ENCODE results near the gene FOLR3.
"Not testable (repeated sequence)": the region's sequence is repeated elsewhere in the genome, so short reads cannot be mapped to it uniquely, and the experiment has no call there.

Gene FOLR3

DNA sequence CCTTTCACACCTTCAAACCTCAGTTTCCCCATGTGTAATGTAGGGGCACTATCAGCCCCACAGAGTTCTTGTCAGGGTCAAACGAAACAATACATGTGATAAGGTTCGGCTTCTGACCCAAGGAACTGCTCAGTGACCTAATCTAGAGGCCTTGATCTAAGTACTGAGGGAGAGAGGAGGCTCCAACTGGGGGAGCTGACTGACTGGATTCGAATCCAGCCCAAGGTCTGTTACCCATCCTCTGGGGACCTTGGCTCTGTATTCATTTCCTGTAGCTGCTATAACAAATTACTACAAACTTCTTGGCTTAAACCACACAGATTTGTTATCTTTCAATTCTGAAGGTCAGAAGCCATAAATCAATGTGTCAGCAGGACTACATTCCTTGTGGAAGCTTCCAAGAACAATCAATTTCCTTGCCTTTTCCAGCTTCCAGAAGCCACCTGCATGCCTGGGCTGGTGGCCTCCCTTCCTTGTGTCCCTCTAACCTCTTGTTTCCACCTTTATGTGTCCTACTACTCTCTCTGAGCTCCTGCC, 12.3 kb upstream of the FOLR3 start:
- DNase-seq (ENCODE audit: low read depth) = no peak

DNA sequence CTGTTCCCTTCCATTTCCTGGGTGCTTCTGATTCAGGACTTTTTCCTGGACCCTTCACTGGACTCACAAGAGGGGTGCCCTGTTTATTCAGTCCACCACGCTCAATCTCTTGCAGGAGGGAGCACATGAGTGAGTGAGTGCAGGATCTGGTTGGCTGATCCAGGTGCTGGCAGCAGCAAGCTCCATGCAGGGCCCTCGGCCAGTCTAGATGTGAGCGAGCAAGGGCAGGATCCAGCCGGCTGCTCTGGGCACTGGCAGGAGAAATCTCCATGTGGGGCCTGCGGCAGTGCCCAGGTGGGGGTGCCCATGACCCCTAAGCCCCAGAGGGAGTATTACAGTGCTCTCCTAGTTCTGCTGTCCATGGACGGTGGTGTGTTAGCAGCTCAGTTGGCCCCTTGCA, 11.5 kb upstream of the FOLR3 start:
- no peak for DNase-seq (ENCODE audit: low read depth)

DNA sequence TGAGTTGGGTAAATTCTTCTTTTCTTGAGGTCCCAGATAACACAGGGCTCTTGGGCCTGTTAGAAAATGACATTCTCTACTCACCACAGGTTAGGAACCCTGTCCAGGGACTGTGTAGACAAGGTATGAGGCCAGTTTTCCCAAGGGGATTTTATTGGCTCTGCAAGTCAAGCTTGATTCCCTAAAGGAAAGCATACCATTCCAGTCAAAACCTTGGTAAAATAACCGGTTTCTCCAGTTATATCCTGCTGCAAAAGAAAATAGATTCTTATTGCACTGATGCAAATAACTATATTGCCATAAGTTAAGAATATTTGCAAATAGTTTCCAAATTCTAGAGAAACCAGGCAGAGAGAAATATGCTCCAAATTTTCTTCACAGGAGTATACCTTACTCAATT, 9.6 kb upstream of the FOLR3 start:
- no peak for DNase-seq (ENCODE audit: low read depth)

DNA sequence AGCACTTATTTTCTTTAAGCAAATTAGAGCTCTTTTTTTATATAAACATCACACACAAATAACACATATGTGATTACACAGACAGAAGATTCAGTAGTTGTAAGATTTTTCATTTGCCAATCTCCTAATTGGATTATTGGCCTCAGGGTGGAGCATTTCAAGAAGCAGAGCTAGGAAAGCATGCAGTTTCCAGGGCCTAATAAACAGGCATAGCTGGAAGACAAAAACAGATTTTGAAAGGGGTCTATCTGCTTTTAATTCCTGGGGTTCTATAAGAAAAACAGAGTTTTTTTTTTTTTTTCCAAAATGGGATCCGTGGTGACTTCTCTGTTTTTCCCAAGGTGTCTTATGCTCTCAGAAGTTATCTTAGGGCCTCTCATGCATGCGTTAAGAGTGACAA, 7.6 kb upstream of the FOLR3 start:
- DNase-seq (ENCODE audit: low read depth) = no peak

DNA sequence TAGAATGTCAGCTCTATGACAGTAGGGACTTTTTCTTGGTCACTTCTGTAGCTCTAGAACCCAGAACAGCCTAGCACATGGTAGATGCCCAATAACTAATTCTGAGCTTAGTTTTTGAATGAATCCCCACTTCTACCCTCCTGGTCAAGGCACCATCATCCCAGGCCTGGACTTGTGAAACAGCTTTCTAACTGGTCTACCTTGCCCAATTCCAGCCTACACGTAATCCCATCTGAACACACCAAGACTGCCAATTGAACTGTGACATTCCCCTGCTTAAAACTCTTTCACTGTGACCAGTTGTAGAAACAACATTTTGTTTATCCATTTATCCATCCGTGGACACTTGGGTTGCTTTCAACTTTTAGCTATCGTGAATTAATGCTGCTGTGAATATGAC, 6.1 kb upstream of the FOLR3 start:
- no peak for DNase-seq (ENCODE audit: low read depth)

DNA sequence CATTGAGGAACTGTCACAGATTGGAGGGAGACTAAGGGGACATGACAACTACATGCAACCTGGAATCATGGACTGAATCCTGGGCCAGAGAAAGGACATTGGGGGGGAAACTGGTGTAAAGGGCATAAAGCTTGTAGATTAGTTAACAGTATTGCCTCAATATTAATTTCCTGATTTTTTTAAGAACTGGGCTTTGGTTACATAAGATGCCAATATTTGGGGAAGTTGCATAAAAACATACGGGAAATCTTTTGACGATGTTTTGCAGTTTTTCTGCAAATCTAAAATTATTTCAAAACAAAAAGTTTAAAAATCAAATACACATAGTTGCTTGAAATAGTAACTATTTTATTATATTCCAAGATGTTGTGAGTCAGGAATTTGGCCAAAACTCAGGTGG, 2.9 kb upstream of the FOLR3 start:
- no peak for DNase-seq (ENCODE audit: low read depth)

DNA sequence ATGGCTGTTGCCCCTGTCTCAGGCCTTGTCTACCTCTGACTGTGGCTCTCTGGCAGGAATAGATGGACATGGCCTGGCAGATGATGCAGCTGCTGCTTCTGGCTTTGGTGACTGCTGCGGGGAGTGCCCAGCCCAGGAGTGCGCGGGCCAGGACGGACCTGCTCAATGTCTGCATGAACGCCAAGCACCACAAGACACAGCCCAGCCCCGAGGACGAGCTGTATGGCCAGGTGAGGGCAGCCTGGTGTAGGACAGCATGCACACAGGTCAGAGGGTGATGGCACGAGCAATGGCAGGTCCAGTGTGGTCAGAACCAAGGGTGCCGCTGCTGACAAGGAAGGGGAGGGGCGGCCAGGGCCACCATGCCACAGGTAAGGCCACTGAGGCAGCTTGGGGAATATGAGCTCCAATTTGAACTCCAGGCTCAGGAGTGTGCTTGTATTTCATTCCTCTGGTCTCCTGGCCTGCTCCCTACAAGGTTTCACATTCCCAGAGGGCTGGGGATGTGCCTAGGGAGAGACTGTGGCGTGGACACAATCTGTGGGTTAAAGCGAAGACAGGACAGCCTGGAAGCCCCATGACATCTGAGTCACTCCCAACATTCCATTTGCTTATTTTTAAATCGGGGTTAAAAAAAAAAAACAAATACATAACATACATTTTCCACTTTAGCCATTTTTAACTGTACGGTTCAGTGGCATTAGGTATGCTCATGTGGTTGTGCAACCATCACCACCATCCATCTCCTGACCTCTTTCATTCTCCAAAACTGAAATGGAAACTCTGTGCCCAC, 562 bp downstream of the FOLR3 start:
- DNase-seq (ENCODE audit: low read depth) = no peak

DNA sequence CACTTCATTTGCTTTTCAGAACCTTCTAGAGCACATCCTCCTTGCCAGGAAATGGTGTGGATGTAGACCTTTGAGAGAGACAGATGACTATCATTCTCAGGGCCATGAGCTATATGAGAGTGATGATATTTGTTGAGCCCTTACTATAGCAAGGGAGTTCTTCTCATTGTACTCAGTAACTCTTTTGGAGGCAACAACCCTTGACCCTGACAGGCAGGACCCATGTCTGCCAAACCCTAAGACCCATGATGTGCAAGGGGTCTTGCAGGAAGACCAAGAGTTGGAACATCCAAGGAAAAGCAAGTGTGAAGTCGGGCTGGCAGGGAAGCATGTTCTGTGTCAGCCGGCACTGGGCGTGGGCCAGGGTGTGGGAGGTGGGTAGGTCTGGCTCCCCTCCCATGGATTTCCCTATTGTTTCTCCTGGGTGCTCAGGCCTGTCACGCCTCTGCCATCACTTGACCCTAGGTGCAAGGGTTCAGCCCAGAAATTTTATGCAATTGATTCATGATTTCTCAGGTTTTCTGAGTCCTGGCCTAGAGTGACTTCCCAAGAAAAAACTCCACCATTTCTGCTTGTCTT, 1.2 kb downstream of the FOLR3 start:
- no peak for DNase-seq (ENCODE audit: low read depth)

DNA sequence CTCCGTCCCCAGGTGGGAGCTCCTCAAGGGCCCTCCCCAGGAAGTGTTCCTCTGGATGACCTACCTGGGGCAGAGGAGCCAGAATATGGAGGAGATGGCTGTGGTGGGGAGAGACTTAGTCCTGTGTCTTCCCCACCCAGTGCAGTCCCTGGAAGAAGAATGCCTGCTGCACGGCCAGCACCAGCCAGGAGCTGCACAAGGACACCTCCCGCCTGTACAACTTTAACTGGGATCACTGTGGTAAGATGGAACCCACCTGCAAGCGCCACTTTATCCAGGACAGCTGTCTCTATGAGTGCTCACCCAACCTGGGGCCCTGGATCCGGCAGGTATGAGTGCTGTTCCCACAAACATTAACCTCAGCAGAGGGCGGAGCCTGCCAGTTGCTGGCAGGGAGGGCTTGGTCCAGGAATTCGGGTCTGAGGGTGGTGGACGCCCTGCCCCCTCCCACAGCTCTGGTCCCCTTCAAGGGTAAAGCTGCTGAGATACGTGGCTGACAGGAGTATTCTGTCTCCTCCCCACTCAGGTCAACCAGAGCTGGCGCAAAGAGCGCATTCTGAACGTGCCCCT, 3.4 kb downstream of the FOLR3 start:
- no peak for DNase-seq (ENCODE audit: low read depth)

DNA sequence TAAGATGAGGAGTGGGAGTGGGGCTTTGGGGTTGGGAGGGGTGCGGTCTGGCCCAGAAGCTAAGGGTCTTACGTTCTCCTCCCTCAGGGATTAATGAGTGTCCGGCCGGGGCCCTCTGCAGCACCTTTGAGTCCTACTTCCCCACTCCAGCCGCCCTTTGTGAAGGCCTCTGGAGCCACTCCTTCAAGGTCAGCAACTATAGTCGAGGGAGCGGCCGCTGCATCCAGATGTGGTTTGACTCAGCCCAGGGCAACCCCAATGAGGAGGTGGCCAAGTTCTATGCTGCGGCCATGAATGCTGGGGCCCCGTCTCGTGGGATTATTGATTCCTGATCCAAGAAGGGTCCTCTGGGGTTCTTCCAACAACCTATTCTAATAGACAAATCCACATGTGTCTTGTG, 4.0 kb downstream of the FOLR3 start:
- DNase-seq (ENCODE audit: low read depth) = no peak

DNA sequence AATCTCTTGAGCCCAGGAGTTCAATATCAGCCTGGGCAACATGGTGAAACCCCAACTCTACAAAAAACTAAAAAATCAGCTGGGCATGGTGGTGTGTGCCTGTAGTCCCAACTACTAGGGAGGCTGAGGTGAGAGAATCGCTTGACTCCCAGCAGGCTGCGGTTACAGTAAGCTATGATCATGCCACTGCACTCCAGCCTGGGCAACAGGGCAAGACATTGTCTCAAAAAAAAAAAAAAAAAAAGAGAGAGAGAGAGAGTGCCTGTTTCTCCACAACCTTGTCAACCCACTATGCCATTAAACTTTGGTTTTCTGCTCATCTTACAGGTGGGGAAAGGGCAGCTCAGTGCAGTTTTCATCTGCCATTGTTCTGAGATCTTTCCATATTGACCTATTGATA, 5.1 kb downstream of the FOLR3 start:
- DNase-seq (ENCODE audit: low read depth) = no peak

DNA sequence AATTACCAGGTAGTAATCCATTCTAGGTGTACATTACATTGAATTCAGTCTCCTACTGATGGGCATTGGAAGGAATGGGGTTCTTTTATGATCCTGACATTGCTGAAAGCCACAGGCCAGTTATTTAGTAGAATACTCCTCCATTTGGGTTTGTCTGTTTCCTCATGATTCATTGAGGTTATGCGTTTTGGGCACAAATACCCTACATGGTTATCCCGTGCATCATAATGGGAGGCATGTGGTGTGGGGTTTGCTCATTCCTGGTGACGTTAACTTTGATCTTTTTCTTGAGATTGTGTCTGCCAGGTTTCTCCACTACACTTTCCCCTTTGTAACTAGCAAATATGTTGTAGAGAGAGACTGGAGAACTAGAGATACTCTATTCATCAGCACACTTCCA, 5.5 kb downstream of the FOLR3 start:
- DNase-seq (ENCODE audit: low read depth) = no peak

DNA sequence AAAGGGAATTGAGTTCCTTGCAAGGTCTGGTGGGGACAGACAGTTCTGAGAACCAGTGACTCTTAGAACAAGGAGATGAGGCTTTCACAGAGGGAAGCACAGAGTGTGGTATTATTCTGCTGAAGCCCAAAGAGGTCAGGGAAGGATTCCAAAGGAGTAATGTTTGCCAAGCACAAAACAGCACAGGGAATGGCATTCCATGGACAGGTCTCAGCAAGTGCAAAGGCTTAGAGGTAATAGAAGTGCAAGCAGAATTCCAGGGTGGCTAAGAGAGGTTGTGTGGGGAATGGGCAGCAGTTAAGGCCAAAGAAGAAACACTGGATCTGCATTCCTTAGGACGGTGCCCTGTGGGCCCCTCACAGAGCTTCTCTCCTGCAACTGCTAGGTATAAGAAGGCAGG, 6.6 kb downstream of the FOLR3 start:
- DNase-seq (ENCODE audit: low read depth) = not testable (repeated sequence)

DNA sequence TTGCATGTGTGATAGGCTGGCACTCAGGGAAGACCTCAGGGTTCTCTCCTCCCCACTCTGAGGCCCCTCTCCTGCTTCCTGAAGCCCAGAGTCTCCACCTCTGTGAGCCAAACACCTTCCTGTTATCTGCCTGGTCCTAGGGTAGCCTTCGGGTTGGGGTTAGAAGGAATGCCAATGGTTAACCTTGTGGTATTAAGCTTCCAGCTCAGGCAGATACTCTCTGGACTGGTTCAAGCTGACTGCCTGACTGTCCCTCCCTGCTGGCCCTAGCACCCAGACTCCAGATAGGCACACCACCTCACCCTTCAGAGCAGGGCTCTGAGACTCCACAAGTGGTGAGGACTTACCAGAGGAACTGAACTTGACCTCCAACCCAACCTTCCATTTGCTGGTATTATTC, 7.0 kb downstream of the FOLR3 start:
- not testable (repeated sequence) for DNase-seq (ENCODE audit: low read depth)

DNA sequence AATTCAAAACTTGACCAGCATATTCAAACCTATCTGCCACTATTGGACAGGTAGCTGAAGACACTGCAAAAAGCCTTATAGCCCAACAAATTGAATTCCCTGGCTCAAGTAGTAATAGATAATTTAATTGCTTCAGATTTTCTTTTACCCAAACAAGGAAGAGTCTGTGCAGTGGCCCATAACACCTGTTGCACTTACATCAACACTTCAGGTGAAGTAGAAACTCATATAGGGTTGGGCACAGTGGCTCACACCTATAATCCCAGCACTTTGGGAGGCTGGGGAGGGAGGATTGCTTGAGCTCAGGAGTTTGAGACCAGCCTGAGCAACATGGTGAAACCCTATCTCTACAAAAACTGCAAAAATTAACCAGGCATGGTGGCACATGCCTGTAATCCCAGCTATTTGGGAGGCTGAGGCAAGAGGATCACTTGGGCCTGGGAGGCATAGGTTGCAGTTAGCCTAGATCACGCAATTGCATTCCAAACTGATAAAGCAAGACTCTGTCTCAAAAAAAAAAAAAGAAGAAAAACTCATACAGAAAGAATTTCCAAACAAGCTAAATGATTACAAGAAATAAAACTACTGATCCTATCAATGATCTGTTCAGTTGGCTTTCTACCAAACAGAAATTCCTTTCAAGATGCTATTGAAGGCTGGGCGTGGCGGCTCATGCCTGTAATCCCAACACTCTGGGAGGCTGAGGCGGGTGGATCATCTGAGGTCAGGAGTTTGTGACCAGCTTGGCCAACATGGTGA, 9.5 kb downstream of the FOLR3 start:
- no peak for DNase-seq (ENCODE audit: low read depth)

DNA sequence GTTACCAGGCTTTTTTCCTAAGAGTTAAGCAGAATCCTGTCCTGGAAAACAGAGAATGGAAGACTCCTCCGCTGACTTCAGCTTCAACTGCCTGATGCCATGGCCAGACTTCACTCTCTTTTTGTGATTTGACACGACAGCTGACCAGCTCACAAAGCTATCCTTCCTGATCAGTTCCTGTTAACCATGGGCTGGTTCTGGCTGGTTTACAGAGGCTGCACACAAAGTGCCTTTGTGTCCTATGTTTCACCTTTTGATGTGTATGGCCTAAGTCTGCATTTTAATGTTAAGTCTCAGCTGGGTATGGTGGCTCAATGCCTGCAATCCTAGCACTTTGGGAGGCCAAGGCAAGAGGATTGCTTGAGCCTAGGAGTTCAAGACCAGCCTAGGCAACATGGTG, 11.1 kb downstream of the FOLR3 start:
- DNase-seq (ENCODE audit: low read depth) = no peak

DNA sequence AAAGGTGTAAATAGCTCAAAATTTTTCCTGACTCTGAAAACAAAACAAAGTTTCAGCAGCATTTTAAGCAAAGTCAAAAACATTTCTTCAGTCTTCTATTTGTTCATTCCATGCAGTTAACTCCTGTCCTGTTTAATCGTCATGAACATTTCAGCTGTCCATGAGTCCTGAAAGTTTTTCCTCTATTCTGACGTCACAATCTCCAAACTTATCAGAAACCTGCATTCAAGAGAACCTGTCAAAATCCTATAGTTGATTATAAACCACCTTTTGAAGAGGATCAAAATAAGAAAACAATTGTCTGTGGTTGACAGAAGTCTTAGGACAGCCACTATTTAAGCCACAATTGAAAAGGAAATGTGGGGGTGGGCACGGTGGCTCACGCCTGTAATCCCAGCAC, 15.4 kb downstream of the FOLR3 start:
- no peak for DNase-seq (ENCODE audit: low read depth)

DNA sequence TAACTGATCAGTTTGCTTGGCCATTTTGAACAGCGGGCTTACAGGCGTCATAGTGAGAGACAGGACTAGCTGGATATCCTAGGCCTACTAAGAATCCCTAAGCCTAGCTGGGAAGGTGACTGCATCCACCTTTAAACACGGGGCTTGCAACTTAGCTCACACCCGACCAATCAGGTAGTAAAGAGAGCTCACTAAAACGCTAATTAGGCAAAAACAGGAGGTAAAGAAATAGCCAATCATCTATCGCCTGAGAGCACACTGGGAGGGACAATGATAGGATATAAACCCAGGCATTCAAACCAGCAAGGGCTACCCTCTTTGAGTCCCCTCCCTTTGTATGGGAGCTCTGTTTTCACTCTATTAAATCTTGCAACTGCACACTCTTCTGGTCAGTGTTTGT, 18.3 kb downstream of the FOLR3 start:
- not testable (repeated sequence) for DNase-seq (ENCODE audit: low read depth)

DNA sequence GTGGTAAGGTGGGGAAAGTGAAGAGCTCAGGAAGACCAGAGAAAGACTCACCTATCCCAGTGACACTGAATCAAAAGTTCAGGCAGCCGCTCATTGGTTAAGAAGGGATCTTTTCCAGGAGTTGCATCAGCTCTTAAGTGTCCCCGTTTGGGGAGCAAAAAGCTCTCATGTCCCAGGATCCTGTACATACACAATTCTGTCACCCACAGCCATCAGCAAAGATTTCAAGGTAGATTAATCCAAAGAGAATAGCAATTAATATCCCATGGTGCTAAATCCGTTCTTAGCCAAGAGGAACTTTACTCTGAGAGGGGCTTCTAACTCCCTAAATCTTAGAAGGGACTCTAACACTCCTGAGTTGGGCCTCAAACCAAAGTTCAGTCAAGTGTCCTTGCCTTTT, 19.3 kb downstream of the FOLR3 start:
- DNase-seq (ENCODE audit: low read depth) = no peak

DNA sequence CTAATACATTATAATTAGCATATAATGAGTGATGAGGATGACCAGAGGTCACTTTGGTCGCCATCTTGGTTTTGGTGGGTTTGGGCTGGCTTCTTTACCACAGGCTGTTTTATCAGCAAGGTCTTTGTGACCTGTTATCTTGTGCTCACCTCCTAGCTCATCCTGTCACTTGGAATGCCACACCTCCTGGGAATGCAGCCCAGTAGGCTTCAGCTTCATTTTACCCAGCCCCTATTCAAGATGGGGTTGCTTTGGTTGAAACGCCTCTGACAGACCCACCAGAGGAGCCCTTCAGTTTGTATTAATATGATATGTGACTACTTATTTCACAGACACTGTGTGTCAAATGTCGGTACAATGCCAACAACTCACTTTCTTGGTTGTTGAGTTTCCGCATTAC, 20.2 kb downstream of the FOLR3 start:
- no peak for DNase-seq (ENCODE audit: low read depth)

DNA sequence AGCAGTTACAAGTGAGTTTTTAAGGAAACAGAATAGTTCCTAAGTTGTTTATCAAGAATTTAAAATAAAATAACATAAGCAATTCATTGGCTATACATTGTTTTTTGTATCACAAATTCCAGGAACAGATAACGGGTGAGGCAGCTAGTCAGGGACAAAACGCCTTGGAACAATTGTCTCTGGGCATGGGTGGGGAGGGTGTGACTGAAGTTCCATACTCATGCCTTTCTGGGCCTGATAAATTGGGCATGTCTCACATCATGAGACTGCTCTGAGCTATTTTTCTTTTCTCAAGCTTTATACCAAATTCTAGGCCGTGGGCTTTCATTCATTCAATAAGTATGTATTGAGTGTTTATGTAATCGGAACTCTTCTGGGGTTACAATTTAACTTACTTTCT, 21.6 kb downstream of the FOLR3 start:
- no peak for DNase-seq (ENCODE audit: low read depth)

DNA sequence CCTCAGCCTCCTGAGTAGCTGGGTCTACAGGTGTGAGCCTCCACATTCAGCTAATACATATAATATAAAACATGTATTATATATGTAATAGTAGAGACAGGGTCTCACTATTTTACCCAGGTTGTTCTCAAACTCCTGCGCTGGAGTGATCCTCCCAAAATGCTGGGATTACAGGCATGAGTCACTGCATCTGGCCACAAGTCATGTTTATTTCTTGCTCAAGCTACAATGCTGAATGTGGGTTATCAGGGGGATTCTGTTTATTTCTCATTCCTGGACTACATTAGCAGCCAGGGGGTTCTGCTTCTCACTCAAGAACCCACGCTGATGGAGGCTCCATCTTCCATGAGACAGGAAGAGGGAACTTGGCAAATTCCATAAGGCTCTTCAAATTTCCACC, 24.8 kb downstream of the FOLR3 start:
- no peak for DNase-seq (ENCODE audit: low read depth)

Measured in stimulated activated CD8-positive, alpha-beta memory T cell treated with anti-CD3 and anti-CD28 coated beads, Interleukin-15, amount 100 ng/mL, for 1 hour (primary cell).